ENCODE data around the gene RBP2.

The RBP2 gene

GRCh38 chr3:139476348-139476747, at the start of gene RBP2:
Gene RBP2, minus strand, starts transcription at chr3:139476516. Its CDS starts 57 bp downstream, at chr3:139476459.
- Mint-ChIP-seq H3K9me3 (no peaks in the 10 kb centered on the region), H3K27ac (no peak within 1 kb of the TSS), H3K4me3 (no peak within 1 kb of the TSS), H3K27me3 (no peaks in the 10 kb centered on the region), H3K36me3 (ENCODE audit: low read depth) (no peaks in the 10 kb centered on the region), H3K4me1 (ENCODE audit: low read depth) (no peaks in the 10 kb centered on the region)
- intact Hi-C loops (cut with micrococcal nuclease) = no loop called here

GRCh38 chr3:139524841-139525636, 48.7 kb upstream of the RBP2 start:
- H3K4me1 Mint-ChIP-seq (ENCODE audit: low read depth) = peaks cover 30% of the 10 kb centered on the region
- peaks cover 1% of the 10 kb centered on the region for H3K27me3 Mint-ChIP-seq
- H3K27ac Mint-ChIP-seq = peak overlapping the region; percentile 12
- no peaks in the 10 kb centered on the region for H3K36me3 Mint-ChIP-seq (ENCODE audit: low read depth)
- peaks cover 8% of the 10 kb centered on the region for H3K9me3 Mint-ChIP-seq
- H3K4me3 Mint-ChIP-seq = no peak overlapping the region
- intact Hi-C loops (cut with micrococcal nuclease) = loop anchor here (5.0 to 10.0 kb wide), 2 partner anchors 160 to 1192 kb away; no protein-coding TSS in a partner anchor

- Mint-ChIP-seq H3K27me3 (peaks cover 1% of the 10 kb centered on the region), H3K27ac (no peak overlapping the region), H3K36me3 (ENCODE audit: low read depth) (no peaks in the 10 kb centered on the region), H3K9me3 (peaks cover 8% of the 10 kb centered on the region), H3K4me3 (no peak overlapping the region), H3K4me1 (ENCODE audit: low read depth) (peaks cover 40% of the 10 kb centered on the region)
- intact Hi-C loops (cut with micrococcal nuclease) = loop anchor here (5.0 to 10.0 kb wide), 2 partner anchors 161 to 1194 kb away; no protein-coding TSS in a partner anchor
Measured at GRCh38 chr3:139523718-139524117, 47.4 kb upstream of the RBP2 start.

- Mint-ChIP-seq H3K4me3 (no peak overlapping the region), H3K9me3 (peaks cover 8% of the 10 kb centered on the region), H3K4me1 (ENCODE audit: low read depth) (peaks cover 40% of the 10 kb centered on the region), H3K27me3 (peaks cover 1% of the 10 kb centered on the region), H3K36me3 (ENCODE audit: low read depth) (no peaks in the 10 kb centered on the region), H3K27ac (no peak overlapping the region)
- intact Hi-C loops (cut with micrococcal nuclease) = loop anchor here (5.0 to 10.0 kb wide), 2 partner anchors 162 to 1194 kb away; no protein-coding TSS in a partner anchor
Measured at GRCh38 chr3:139523166-139523565, 46.9 kb upstream of the RBP2 start.

GRCh38 chr3:139522421-139522820, 46.1 kb upstream of the RBP2 start:
- Mint-ChIP-seq H3K27me3 (peaks cover 1% of the 10 kb centered on the region), H3K4me3 (no peak overlapping the region), H3K36me3 (ENCODE audit: low read depth) (no peaks in the 10 kb centered on the region)

GRCh38 chr3:139521816-139522215, 45.5 kb upstream of the RBP2 start:
- peaks cover 1% of the 10 kb centered on the region for H3K27me3 Mint-ChIP-seq
- no peak overlapping the region for H3K4me3 Mint-ChIP-seq
- H3K9me3 Mint-ChIP-seq = peaks cover 8% of the 10 kb centered on the region
- peak overlapping the region; percentile 78 for H3K27ac Mint-ChIP-seq
- no peaks in the 10 kb centered on the region for H3K36me3 Mint-ChIP-seq (ENCODE audit: low read depth)
- intact Hi-C loops (cut with micrococcal nuclease) = loop anchor here (2.0 to 10.0 kb wide), 3 partner anchors 95 to 1195 kb away; no protein-coding TSS in a partner anchor
- H3K4me1 Mint-ChIP-seq (ENCODE audit: low read depth) = peaks cover 31% of the 10 kb centered on the region

More at GRCh38 chr3:139522421-139522820, 46.1 kb upstream of the RBP2 start:
- intact Hi-C loops (cut with micrococcal nuclease) = loop anchor here (5.0 to 10.0 kb wide), 2 partner anchors 162 to 1195 kb away; no protein-coding TSS in a partner anchor
- H3K4me1 Mint-ChIP-seq (ENCODE audit: low read depth) = peaks cover 37% of the 10 kb centered on the region
- H3K9me3 Mint-ChIP-seq = peaks cover 8% of the 10 kb centered on the region
- peak overlapping the region; percentile 78 for H3K27ac Mint-ChIP-seq

- intact Hi-C loops (cut with micrococcal nuclease) = loop anchor here (2.0 to 10.0 kb wide), 3 partner anchors 94 to 1196 kb away; no protein-coding TSS in a partner anchor
- Mint-ChIP-seq H3K4me1 (ENCODE audit: low read depth) (peaks cover 27% of the 10 kb centered on the region), H3K9me3 (peaks cover 8% of the 10 kb centered on the region), H3K36me3 (ENCODE audit: low read depth) (no peaks in the 10 kb centered on the region), H3K27ac (peak overlapping the region; percentile 78), H3K27me3 (peaks cover 1% of the 10 kb centered on the region), H3K4me3 (no peak overlapping the region)
Measured at GRCh38 chr3:139521144-139521543, 44.8 kb upstream of the RBP2 start.

GRCh38 chr3:139519998-139520737, 43.9 kb upstream of the RBP2 start:
- intact Hi-C loops (cut with micrococcal nuclease) = loop anchor here (2.0 to 10.0 kb wide), 3 partner anchors 93 to 1197 kb away; no protein-coding TSS in a partner anchor
- Mint-ChIP-seq H3K27me3 (peaks cover 1% of the 10 kb centered on the region), H3K4me1 (ENCODE audit: low read depth) (peaks cover 27% of the 10 kb centered on the region), H3K9me3 (peaks cover 8% of the 10 kb centered on the region), H3K36me3 (ENCODE audit: low read depth) (no peaks in the 10 kb centered on the region), H3K27ac (peak overlapping the region; percentile 81), H3K4me3 (no peak overlapping the region)

- peaks cover 8% of the 10 kb centered on the region for H3K9me3 Mint-ChIP-seq
Measured at GRCh38 chr3:139518926-139519842, 42.9 kb upstream of the RBP2 start.

GRCh38 chr3:139518306-139518705, 42.0 kb upstream of the RBP2 start:
- Mint-ChIP-seq H3K4me3 (no peak overlapping the region), H3K27ac (peak overlapping the region; percentile 81), H3K9me3 (peaks cover 8% of the 10 kb centered on the region), H3K36me3 (ENCODE audit: low read depth) (no peaks in the 10 kb centered on the region), H3K4me1 (ENCODE audit: low read depth) (peaks cover 27% of the 10 kb centered on the region), H3K27me3 (peaks cover 2% of the 10 kb centered on the region)
- intact Hi-C loops (cut with micrococcal nuclease) = no loop called here

More at GRCh38 chr3:139518926-139519842, 42.9 kb upstream of the RBP2 start:
- peaks cover 1% of the 10 kb centered on the region for H3K27me3 Mint-ChIP-seq
- intact Hi-C loops (cut with micrococcal nuclease) = no loop called here
- H3K27ac Mint-ChIP-seq = peak overlapping the region; percentile 81
- H3K4me1 Mint-ChIP-seq (ENCODE audit: low read depth) = peaks cover 27% of the 10 kb centered on the region
- H3K36me3 Mint-ChIP-seq (ENCODE audit: low read depth) = no peaks in the 10 kb centered on the region
- no peak overlapping the region for H3K4me3 Mint-ChIP-seq

GRCh38 chr3:139517321-139518065, 41.2 kb upstream of the RBP2 start:
- Mint-ChIP-seq H3K4me3 (no peak overlapping the region), H3K27me3 (peaks cover 2% of the 10 kb centered on the region), H3K27ac (no peak overlapping the region), H3K9me3 (peaks cover 4% of the 10 kb centered on the region), H3K4me1 (ENCODE audit: low read depth) (peaks cover 24% of the 10 kb centered on the region), H3K36me3 (ENCODE audit: low read depth) (no peaks in the 10 kb centered on the region)
- intact Hi-C loops (cut with micrococcal nuclease) = no loop called here

GRCh38 chr3:139514741-139515140, 38.4 kb upstream of the RBP2 start:
- no peaks in the 10 kb centered on the region for H3K36me3 Mint-ChIP-seq (ENCODE audit: low read depth)
- H3K4me3 Mint-ChIP-seq = no peak overlapping the region
- H3K27ac Mint-ChIP-seq = no peak overlapping the region
- peaks cover 5% of the 10 kb centered on the region for H3K27me3 Mint-ChIP-seq
- intact Hi-C loops (cut with micrococcal nuclease) = no loop called here
- H3K9me3 Mint-ChIP-seq = no peaks in the 10 kb centered on the region
- H3K4me1 Mint-ChIP-seq (ENCODE audit: low read depth) = peaks cover 7% of the 10 kb centered on the region

Data from dendritic cell treated with granulocyte-macrophage colony-stimulating factor and Interleukin-4, amounts not matched to agents 40 ng/mL and 50 ng/mL, for 4 days (primary cell).